Omental fat pad (tissue), 4 donors: Measurements from ENCODE around the gene BICDL2. TPM values are rescaled to one million over a fixed set of nuclear protein-coding genes. Genes with fewer than 3 reads are reported as not detected.

Experiments
- ATAC-seq: fragments of 150-250 bp; one replicate; pipeline ENCODE4 v1.9.1; 2016; ENCODE audit warnings: mild to moderate bottlenecking, moderate library complexity; ENCODE audit not compliant: low FRiP score
- DNase-seq: peaks from one replicate; pipeline ENCODE4 v3.0.0-alpha.2; 2019; ENCODE audit warnings: low spot score
- total RNA-seq, 4 donors: library from RNA; depleted of rRNA; stranded (reverse); fragments of >200 nt; gene quantifications; one replicate each; pipeline ENCODE4 v1.1.0, GENCODE V29; 2016
- TF ChIP-seq, protein P1 (sequence below), 3 donors: fragments of 450-650 bp; IDR thresholded peaks; one replicate each; pipeline ENCODE4 v1.5.1; 2016 to 2017; ENCODE audit warnings: antibody characterized with exemption in 3 of 3, mild to moderate bottlenecking in 3 of 3, moderate library complexity in 2 of 3

The BICDL2 gene
- total RNA-seq, 4 donors from 2014 or later: 0.47 TPM; not detected in 3

- ATAC-seq (peak; percentile 99), DNase-seq (peak; percentile 78)
- TF ChIP-seq, protein P1, sequence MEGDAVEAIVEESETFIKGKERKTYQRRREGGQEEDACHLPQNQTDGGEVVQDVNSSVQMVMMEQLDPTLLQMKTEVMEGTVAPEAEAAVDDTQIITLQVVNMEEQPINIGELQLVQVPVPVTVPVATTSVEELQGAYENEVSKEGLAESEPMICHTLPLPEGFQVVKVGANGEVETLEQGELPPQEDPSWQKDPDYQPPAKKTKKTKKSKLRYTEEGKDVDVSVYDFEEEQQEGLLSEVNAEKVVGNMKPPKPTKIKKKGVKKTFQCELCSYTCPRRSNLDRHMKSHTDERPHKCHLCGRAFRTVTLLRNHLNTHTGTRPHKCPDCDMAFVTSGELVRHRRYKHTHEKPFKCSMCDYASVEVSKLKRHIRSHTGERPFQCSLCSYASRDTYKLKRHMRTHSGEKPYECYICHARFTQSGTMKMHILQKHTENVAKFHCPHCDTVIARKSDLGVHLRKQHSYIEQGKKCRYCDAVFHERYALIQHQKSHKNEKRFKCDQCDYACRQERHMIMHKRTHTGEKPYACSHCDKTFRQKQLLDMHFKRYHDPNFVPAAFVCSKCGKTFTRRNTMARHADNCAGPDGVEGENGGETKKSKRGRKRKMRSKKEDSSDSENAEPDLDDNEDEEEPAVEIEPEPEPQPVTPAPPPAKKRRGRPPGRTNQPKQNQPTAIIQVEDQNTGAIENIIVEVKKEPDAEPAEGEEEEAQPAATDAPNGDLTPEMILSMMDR (IDR thresholded peaks at IDR 0.05): peak in 1 of 3 donors; percentile 4
These were observed 33.0 kb downstream of the BICDL2 start for GRCh38 chr16:3003582-3004270.

- TF ChIP-seq, protein P1 (IDR thresholded peaks at IDR 0.05): no peak
These were observed 35.4 kb downstream of the BICDL2 start for GRCh38 chr16:3001316-3001715.

GRCh38 chr16:3000540-3000939 is 36.2 kb downstream of the BICDL2 start:
- no peak for DNase-seq
- TF ChIP-seq, protein P1 (IDR thresholded peaks at IDR 0.05): no peak

More at GRCh38 chr16:3001316-3001715, 35.4 kb downstream of the BICDL2 start:
- DNase-seq (no peak), ATAC-seq (no peak)

DNA sequence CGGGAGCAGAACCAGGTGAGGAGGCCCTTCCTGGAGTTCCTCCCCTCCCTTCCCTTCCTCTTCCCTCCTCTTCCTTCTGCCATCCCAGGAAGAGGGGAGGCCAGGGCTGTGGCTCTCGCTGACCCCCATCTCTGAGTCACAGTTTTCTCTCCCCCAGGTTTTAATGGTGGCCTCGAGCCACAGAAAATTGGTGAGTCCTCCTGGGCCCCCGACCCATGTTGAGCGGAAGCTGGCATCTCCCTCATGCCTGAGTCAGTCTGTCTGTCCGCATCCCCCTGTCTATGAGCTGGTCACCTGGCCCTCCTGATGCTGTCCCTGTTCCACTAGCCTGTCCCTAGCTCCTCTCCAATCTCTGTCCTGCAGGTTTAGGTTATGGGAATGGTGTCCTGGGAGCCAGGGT is 36.8 kb downstream of the BICDL2 start:
- TF ChIP-seq, protein P1 (IDR thresholded peaks at IDR 0.05): no peak
- DNase-seq: no peak
- ATAC-seq: no peak

More at GRCh38 chr16:3000540-3000939, 36.2 kb downstream of the BICDL2 start:
- ATAC-seq: no peak

DNA sequence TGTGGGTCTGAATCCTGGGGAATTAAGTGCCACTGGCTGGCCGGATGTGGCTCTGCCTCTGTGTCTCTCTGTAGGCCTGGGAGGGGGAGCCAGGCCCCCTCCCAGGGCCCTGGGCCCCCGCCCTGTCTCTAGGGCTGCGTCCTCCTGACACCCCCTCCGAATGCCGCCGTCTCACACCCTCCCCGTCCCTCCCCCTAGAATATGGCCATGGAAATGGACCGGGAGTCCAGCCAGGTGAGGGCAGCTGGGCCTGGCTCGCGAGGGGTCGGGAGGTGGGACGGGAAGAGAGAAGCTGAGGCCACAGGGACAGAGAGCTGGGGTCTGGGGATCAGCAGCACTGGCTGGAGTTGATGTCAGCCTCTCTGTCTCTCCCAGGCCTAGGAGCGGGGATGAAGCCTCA is 40.4 kb downstream of the BICDL2 start:
- ATAC-seq (no peak), DNase-seq (no peak)
- TF ChIP-seq, protein P1 (IDR thresholded peaks at IDR 0.05): no peak

DNA sequence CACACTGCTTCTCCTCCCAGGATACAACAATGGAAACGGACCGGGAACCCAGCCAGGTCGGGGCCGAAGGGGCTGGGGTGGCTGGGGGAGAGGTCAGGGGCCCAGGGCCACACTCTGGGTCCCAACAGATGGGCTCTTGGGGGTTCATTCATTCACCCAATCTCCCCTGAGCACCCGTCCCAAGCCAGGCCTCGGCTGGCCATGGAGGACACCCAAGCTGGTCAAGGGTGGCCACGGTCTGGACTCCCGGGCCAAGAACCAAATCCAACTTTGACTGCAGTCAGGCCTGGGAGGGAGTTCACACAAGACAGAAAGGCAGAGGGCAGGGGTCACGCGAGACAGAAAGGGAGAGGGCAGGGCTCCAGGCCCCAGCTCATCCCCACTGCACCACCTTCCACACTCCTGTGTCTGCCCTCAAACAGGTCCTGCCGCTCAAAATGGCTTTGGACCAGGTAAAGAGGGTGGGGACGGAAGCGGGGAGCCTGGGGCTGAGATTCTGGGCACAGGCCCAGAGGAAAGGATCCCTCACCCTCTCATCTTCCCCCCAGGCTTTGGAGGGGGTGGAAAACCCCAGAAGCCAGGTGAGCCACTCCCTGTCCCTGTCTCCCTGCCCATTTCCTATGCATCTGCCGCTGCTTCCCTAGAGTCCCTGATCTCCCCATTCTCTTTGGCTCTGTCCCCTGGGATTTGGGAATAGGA is 44.2 kb downstream of the BICDL2 start:
- TF ChIP-seq, protein P1 (IDR thresholded peaks at IDR 0.05): no peak
- ATAC-seq (no peak), DNase-seq (no peak)
